Right cardiac atrium (tissue), 5 donors: ENCODE data around the gene FTL. TPM values are rescaled to one million over a fixed set of nuclear protein-coding genes. Genes with fewer than 3 reads are reported as not detected.

Source experiments
- ATAC-seq, 2 donors: fragments of 200-7000 bp; cut with Tn5 transposase; one replicate each; pipeline versions ENCODE4 v1.8.0 to v1.9.1; 2020; ENCODE audit warnings: moderate library complexity in 2 of 2, mild to moderate bottlenecking in 1 of 2
- DNase-seq, 3 donors: peaks; one replicate each; pipeline ENCODE4 v3.0.0-alpha.2; 2020
- H3K27ac ChIP-seq: one replicate; pipeline ENCODE4 v1.5.1; 2013; ENCODE audit warnings: mild to moderate bottlenecking, low read length, control low read depth, moderate library complexity
- H3K27me3 ChIP-seq: one replicate; pipeline ENCODE4 v1.6.1; 2013; ENCODE audit not compliant: control insufficient read depth, insufficient read depth
- H3K4me1 ChIP-seq: one replicate; pipeline ENCODE4 v1.6.1; 2013; ENCODE audit warnings: low read length; ENCODE audit not compliant: control insufficient read depth, insufficient read depth
- H3K4me3 ChIP-seq: one replicate; pipeline ENCODE4 v1.5.1; 2013; ENCODE audit warnings: low read length, control low read depth
- H3K9me3 ChIP-seq: one replicate; pipeline ENCODE4 v1.6.1; 2013; ENCODE audit warnings: low read length; ENCODE audit not compliant: control insufficient read depth
- WGBS: extraction: QIAGEN DNeasy Blood & Tissue Kit; methylation state at CpG from one replicate; pipeline ENCODE4 v1.1.7; 2013; 5-methylcytosine and 5-hydroxymethylcytosine counted together
- intact Hi-C, 4 donors: fragments of 100-400 bp; cut with DNase I; formaldehyde crosslinking; loops; one replicate each; pipeline versions ENCODE4 v1.11.0 to v1.14.0; 2022 to 2023
- polyA plus RNA-seq: library from polyadenylated mRNA; stranded (reverse); fragments of 200-250 nt; gene quantifications from one replicate; pipeline ENCODE4 v1.2.3, GENCODE V29; 2013
- total RNA-seq, 4 donors: library from RNA; stranded (reverse); fragmentation: NEBNext Ultra II Directional; extraction: Animal tissue kit (Norgen Biotek cat#: 25700); gene quantifications; one replicate each; pipeline ENCODE4 v1.2.1, GENCODE V29; 2021
- donor health status: healthy with polysubstance abuse.
- donor health status: DM: no; HTN: yes; CAD: no.
- donor health status: DM: no; HTN: no; CAD: no.
- donor health status: DM: no; HTN: yes; CAD: no; lungs with severe emphysema.
- donor health status: DM: yes; HTN: yes; CAD: no.

Gene FTL
- total and polyA plus RNA-seq, 5 donors = 1,459 to 1,840 (median 1,547) TPM

DNA sequence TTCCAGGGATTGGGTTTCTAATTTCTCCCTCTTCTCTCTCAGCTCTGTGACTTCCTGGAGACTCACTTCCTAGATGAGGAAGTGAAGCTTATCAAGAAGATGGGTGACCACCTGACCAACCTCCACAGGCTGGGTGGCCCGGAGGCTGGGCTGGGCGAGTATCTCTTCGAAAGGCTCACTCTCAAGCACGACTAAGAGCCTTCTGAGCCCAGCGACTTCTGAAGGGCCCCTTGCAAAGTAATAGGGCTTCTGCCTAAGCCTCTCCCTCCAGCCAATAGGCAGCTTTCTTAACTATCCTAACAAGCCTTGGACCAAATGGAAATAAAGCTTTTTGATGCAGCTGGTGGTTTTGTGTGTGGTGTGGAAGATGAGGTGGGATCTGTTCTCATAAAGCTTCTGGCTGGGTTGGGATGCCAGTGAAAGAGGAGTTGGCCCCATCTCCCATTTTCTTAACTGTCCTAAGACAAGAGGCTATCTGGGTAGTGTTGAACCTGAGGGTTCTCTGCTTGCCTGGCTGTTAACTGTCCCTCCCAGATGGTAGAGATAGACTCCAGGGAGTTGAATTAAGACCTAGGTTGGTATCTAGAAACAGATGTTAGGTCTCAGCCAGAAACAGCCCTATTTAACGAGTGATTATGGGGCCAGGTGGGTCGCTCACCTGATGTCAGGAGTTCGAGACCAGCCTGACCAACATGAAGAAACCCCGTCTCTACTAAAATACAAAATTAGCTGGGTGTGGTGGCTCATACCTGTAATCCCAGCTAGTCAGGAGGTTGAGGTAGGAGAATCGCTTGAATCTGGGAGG lies 1.6 kb downstream of the FTL start:
- DNase-seq = peak in 1 of 3 donors; percentile 72
- Histone ChIP-seq H3K27me3 (no peaks in the 10 kb centered on the region), H3K4me1 (peaks cover 11% of the 10 kb centered on the region), H3K27ac (peak overlapping the region; percentile 8), H3K4me3 (peak overlapping the region; percentile 69), H3K9me3 (no peaks in the 10 kb centered on the region)
- WGBS = 84% methylated on average over 10 of the region's 10 CpGs
- intact Hi-C loops = loop anchor here in 2 of 4 donors (5.0 to 10.0 kb wide), 3 partner anchors 62 to 174 kb away; partner anchors contain the start of genes NUCB1 (in 1 of the 2) and PPP1R15A (in 1 of the 2)
- no peak for ATAC-seq

DNA sequence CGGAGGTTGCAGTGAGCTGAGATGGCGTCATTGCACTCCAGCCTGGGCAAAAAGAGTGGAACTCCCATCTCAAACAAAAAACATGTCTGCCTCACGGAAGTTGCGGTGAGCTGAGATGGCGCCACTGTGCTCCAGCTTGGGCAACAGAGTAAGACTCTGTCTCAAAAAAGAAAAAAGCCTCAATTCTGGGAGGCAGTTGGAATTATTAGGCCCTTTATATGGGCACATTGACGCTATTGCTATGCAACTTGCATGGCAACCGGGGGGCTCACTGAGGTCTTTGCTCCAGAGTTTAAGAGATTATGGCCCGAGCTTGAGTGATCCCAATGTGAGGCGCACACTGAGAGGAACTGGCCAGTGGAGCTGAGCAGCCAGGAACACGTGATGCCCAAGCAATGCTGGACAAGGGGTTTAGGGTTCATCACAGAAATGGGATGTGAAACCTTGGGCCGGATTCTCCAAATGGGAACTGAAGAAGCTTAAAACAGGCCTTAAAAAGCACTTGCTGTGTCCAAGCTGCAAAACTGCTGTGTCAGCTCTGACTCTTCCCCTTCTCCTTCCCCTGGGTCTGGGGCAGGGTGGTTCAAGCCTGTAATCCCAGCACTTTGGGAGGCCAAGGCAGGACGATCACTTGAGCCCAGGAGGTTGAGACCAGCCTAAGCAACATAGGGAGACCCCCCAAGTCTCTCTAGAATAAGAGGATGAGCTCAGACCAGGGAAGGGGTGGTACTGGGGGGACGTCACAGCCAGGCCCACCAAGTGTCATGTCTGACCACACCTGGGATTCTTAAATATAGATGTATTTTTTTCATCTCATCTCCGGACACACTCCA lies 2.5 kb downstream of the FTL start:
- Histone ChIP-seq H3K4me1 (peaks cover 11% of the 10 kb centered on the region), H3K4me3 (no peak overlapping the region), H3K9me3 (no peaks in the 10 kb centered on the region), H3K27me3 (no peaks in the 10 kb centered on the region), H3K27ac (peak overlapping the region; percentile 55)
- DNase-seq (peak in 2 of 3 donors; percentile 78 to 80), ATAC-seq (no peak)
- 72% methylated on average over 14 of the region's 14 CpGs for WGBS
- intact Hi-C loops = loop anchor here in 2 of 4 donors (5.0 to 10.0 kb wide), 3 partner anchors 63 to 175 kb away; partner anchors contain the start of genes NUCB1 (in 1 of the 2) and PPP1R15A (in 1 of the 2)

DNA sequence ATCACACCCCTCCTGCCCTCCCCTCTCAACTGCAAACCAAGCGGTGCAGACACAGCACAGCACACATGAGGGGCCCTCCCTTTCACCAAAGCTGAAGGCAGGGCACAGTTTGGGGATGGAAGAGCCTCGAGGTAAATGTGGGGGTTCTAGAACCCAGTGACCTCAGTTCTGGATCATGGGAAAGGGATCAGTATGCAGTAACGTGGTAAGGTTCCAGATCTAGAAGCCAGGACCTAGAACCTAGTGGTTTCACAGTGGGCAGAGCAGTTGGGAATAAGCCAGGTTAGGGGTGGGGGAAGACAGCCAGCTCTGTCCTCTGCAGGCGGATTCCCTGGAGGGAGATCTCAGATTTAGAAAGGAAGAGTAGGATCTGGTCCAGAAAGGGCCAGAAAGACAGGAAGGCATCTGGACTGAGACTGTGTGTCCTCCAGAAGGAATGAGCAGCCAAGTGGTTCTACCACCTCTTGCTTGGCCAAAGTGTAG lies 3.1 kb downstream of the FTL start:
- no peaks in the 10 kb centered on the region for H3K27me3 ChIP-seq
- H3K9me3 ChIP-seq = no peaks in the 10 kb centered on the region
- WGBS = 48% methylated on average over 4 of the region's 4 CpGs
- H3K4me3 ChIP-seq = no peak overlapping the region
- intact Hi-C loops = loop anchor here in 2 of 4 donors (5.0 to 10.0 kb wide), 3 partner anchors 63 to 176 kb away; partner anchors contain the start of genes NUCB1 (in 1 of the 2) and PPP1R15A (in 1 of the 2)
- peaks cover 10% of the 10 kb centered on the region for H3K4me1 ChIP-seq
- ATAC-seq (no peak), DNase-seq (no peak)
- H3K27ac ChIP-seq = peak overlapping the region; percentile 55

DNA sequence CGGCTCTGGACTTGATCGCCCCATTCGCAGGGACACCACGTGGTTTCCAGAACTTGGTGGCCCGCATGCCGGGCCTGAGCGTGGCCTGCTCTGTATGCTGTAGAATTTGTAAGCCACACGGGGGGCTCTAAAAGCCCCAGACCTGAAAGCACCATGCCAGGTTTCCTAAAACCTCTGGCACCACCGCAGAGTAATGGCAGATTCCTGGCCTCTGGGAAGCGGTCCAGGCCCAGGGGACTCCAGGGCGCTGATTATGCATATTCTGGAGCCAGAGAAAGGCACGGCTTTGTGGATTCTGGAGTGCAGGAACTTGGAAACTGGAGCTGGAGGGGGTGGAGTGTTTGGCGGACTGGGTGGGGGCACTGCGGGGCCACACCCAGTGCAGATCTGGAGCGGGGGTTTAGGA lies 3.7 kb downstream of the FTL start:
- H3K9me3 ChIP-seq = no peaks in the 10 kb centered on the region
- WGBS = 77% methylated on average over 15 of the region's 15 CpGs
- no peak for ATAC-seq
- H3K27me3 ChIP-seq = no peaks in the 10 kb centered on the region
- peak in 1 of 3 donors; percentile 68 for DNase-seq
- peaks cover 6% of the 10 kb centered on the region for H3K4me1 ChIP-seq
- H3K27ac ChIP-seq = no peak overlapping the region
- intact Hi-C loops = loop anchor here in 2 of 4 donors (5.0 to 10.0 kb wide), 3 partner anchors 64 to 177 kb away; partner anchors contain the start of genes NUCB1 (in 1 of the 2) and PPP1R15A (in 1 of the 2)
- no peak overlapping the region for H3K4me3 ChIP-seq

DNA sequence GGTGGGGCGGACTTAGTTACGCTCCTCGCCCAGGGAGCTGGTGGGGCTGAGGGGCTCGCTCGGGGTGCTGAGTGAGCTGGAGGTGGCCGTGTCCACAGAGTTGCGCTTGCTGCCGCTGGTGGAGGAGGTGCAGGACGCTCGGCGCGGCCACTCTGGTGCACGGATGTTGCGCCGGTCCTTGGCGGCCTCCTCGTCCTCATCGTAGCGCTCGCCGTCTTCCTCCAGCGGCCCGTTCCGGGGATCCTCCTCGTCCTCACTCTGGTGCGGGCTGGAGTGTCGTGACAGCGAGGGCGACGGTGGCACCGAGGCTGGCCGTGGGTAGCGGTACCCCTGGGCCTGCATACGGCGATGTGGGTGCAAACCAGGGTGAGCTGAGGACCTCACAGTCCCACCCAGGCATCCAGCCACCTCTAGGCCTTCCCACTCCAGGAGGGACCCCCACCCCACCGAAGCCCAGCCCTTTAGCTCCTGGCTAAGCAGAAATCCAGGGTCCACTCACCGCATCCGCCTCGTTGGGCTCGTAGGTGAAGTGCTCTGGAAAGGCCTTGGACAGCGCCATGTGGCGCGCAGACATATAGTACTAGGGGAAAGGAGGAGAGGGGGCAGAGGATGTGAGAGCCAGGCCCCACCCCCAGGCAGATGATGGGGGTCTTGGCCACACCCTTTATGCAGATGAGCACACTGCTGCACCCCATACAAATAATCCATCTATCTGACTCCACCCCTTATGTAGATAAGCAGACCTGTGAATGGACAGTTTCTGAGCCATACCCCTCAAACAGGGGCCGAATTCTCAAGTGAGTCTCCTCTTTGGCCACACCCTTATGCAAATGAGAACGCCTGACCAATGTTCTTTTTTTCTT lies 4.4 kb downstream of the FTL start:
- intact Hi-C loops = loop anchor here (5.0 to 10.0 kb wide), 4 partner anchors 65 to 177 kb away; partner anchors contain the start of genes NUCB1 (in 1 of the 4) and PPP1R15A (in 1 of the 4)
- Histone ChIP-seq H3K27ac (no peak overlapping the region), H3K4me3 (no peak overlapping the region), H3K27me3 (no peaks in the 10 kb centered on the region), H3K4me1 (peaks cover 3% of the 10 kb centered on the region), H3K9me3 (no peaks in the 10 kb centered on the region)
- DNase-seq (peak in 1 of 3 donors; percentile 75), ATAC-seq (no peak)
- WGBS = 93% methylated on average over 45 of the region's 45 CpGs

DNA sequence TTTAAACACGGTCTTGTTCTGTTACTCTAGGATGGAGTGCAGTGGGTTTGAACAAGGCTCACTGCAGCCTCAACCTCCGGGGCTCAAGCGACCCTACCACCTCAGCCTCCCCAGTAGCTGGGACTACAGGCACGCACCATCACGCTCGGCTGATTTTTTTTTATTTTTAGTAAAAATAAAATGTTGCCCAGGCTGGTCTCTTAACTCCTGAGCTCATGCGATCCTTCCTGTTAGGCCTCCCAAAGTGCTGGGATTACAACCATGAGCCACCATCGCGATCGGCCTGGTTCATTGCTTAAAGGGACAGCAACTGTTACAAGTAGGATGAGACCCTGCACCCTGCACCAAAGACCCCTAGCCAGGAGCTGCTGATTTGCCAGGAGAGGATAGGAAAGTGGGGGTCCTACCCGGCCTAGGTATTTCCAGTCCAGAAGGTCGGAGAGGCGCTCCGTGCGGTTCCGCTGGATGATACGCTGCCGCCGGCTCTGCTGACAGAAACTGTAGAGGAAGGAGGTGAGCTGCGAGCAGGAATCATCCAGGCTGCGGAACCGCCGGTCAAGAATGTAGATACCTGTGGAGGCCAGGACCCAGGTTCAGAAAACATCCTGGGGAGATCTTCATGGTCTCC lies 5.1 kb downstream of the FTL start:
- Histone ChIP-seq H3K4me1 (peaks cover 3% of the 10 kb centered on the region), H3K9me3 (no peaks in the 10 kb centered on the region), H3K27ac (no peak overlapping the region), H3K27me3 (no peaks in the 10 kb centered on the region), H3K4me3 (no peak overlapping the region)
- DNase-seq = no peak
- no peak for ATAC-seq
- 87% methylated on average over 23 of the region's 23 CpGs for WGBS
- intact Hi-C loops = loop anchor here in 2 of 4 donors (10.0 kb wide), 1 partner anchor 175 kb away; no protein-coding TSS in a partner anchor

DNA sequence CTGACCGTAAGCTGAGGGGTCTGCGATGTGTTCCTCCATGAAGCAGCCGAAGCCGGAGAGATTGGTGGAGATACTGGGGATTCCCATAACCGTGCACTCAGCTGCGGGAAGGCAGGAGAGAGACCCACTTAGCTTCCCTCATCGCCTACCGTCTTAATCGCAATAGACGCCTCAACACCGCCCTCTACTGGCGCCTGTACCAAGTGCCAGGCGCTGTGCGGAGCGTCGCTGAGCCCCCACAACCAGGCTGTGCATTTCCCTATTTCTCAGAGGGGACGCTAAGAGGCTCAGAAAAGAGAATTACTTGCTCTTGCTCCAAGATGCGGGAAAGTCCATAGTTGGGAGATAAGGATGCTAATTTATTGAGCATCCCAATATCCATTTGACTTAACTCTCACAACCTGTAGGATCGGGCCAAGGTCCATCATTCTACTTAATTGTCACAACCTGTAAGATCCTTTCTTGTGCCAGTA lies 5.8 kb downstream of the FTL start:
- no peaks in the 10 kb centered on the region for H3K9me3 ChIP-seq
- intact Hi-C loops = loop anchor here in 2 of 4 donors (10.0 kb wide), 1 partner anchor 176 kb away; no protein-coding TSS in a partner anchor
- no peak overlapping the region for H3K4me3 ChIP-seq
- H3K4me1 ChIP-seq = peaks cover 3% of the 10 kb centered on the region
- ATAC-seq (peak; percentile 49 to 63), DNase-seq (peak; percentile 85 to 95 (median 93))
- no peaks in the 10 kb centered on the region for H3K27me3 ChIP-seq
- WGBS = 18% methylated on average over 19 of the region's 19 CpGs
- H3K27ac ChIP-seq = no peak overlapping the region

DNA sequence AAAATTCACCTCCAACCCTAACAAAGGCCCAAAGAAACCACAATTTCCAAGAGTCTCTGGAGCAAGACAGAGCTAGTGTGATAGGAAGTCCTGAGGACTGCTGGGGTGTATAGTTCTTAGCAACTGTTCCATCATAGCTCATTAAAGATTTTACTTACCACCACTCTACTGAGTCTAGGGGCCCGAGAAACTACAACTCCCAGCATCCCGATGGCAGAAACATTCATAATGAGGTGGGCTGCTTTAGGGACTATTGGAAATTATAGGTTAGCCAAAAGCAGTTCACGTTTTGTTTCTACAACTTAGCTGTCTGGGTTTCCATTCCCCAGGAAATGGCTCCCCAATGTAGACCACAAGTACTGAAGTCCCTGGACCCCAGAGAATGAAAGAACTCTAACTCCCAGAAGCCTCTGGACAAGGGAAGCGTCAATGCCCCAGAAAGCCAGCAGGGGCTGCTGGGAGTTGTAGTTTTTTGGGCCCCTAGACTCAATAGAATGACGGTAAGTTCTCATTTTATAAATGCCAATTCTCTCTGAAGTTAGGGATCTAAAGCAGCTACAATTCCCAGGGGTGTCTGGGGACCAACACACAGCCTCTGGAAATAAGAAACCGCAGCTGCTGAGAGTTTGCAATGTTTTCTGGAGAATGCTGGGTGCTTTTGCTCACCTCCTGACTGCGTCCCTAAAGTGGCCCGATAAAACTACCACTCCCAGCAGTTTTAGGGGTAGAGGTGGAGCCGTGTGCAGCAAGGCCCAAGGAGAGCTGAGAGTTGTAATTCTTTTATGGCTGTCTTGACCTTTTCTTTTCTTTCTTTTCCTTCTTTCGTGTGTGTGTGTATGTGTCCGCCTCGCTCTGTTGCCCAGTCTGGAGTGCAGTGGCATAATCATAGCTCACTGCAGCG lies 11.1 kb downstream of the FTL start:
- no peaks in the 10 kb centered on the region for H3K9me3 ChIP-seq
- no peak for DNase-seq
- ATAC-seq = no peak
- intact Hi-C loops = loop anchor here in 2 of 4 donors (10.0 kb wide), 1 partner anchor 181 kb away; no protein-coding TSS in a partner anchor
- H3K27ac ChIP-seq = no peak overlapping the region
- no peaks in the 10 kb centered on the region for H3K4me1 ChIP-seq
- 85% methylated on average over 13 of the region's 13 CpGs for WGBS
- no peaks in the 10 kb centered on the region for H3K27me3 ChIP-seq
- H3K4me3 ChIP-seq = no peak overlapping the region

DNA sequence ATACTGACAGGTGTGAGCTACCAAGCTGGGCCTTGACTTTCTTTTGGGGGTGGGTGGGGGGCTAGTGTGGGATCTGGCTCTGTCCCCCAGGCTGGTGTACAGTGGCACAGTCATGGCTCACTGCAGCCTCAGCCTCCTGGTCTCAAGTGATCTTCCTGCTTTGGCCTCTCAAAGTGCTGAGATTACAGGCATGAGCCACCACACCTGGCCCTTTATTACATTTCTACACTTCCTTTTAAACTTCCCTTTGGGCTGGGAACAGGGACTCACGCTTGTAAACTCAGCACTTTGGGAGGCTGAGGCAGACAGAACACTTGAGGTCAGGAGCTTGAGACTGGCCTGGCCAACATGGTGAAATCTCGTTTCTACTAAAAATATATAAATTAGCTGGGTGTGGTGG lies 12.0 kb downstream of the FTL start:
- no peak for ATAC-seq
- no peak overlapping the region for H3K27ac ChIP-seq
- 75% methylated on average over 2 of the region's 2 CpGs for WGBS

More for the DNA sequence above, 12.0 kb downstream of the FTL start:
- Histone ChIP-seq H3K4me3 (no peak overlapping the region), H3K9me3 (no peaks in the 10 kb centered on the region), H3K4me1 (no peaks in the 10 kb centered on the region), H3K27me3 (no peaks in the 10 kb centered on the region)
- intact Hi-C loops = loop anchor here in 2 of 4 donors (10.0 kb wide), 1 partner anchor 182 kb away; no protein-coding TSS in a partner anchor
- DNase-seq = no peak
